NCI-H510A treated with DMSO at 0.1 percent for 48 hours (cell line): ENCODE data around the gene ALKBH8.
"Not testable (repeated sequence)": the region's sequence is repeated elsewhere in the genome, so short reads cannot be mapped to it uniquely, and the experiment has no call there.

Experiments used
- DNase-seq: peaks from one replicate; lab custom pipeline; 2025; lab: John Stamatoyannopoulos, UW

The ALKBH8 gene

DNA sequence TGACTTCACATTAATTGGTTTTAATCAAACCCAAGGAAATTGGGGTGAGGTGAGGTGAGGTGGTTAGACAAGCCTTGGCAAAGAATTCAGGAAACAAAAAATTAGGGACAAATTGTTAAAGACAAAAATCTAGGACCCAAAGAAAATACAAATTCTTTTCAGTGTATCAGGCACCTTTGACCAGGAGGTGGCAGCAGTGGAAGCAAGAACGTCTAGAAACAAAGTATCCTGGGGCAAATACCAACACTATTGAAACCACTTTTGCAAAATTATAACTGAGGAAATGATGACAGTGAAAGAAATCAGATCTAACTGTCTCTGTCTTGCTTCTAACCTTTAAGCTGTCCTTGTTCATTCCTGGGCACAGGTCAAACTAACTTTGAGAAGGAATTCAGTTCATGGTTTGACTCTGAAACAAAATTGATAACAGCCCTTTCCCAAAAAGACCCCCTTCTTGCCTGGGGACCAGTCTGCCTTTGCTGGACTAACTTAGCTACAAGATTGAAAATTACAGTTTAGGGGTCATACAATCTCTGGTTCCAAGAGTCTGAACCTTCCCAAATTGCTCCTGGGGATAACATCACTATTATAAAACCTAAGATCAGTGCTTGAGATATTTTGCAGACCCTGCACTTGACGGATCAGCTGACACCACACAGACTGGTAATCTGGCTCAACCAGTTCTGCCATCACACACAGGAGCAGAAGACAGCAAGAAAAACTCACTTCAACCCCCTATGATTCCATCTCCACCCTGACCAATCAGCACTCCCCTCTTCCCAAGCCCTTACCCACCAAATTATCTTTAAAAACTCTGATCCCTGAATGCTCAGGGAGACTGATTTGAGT lies 11.2 kb upstream of the ALKBH8 start:
- DNase-seq: peak; percentile 40

DNA sequence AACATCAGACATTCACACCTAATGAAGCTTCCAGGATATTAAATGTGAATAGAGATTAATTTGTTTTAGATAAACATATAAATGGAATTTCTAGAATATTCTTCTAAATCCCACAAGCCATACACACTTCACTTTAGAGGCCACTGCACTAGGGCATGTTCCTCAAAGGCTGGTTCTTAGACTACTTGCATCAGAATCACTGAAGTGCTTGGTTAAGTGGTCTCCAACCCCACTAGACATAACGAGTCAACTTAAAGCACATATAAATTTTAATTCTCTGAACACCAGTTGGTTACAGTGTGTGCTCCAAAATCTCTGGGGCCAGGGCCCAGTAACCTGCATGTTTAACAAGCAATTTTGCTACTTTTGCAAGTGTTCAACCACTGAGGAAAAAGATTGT lies 7.9 kb upstream of the ALKBH8 start:
- DNase-seq: no peak

DNA sequence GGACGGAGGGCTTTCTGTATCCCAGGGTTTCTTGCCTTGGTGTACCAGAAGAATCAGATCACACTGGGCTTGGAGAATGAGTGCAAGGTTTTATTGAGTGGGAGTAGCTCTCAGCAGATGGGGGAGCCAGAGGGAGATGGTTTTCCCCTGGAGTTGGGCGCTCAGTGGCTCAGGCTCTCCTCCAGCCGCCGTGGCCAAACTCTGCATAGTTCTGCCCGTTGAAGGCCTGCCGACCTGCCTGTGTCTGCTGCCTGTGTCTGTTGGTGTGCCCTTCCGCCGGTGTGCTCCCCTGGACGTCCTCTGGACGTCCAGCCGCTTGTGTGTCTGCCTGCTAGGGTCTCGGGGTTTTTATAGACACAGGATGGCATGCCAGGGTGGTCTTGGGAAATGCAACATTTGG lies 4.5 kb upstream of the ALKBH8 start:
- no peak for DNase-seq

DNA sequence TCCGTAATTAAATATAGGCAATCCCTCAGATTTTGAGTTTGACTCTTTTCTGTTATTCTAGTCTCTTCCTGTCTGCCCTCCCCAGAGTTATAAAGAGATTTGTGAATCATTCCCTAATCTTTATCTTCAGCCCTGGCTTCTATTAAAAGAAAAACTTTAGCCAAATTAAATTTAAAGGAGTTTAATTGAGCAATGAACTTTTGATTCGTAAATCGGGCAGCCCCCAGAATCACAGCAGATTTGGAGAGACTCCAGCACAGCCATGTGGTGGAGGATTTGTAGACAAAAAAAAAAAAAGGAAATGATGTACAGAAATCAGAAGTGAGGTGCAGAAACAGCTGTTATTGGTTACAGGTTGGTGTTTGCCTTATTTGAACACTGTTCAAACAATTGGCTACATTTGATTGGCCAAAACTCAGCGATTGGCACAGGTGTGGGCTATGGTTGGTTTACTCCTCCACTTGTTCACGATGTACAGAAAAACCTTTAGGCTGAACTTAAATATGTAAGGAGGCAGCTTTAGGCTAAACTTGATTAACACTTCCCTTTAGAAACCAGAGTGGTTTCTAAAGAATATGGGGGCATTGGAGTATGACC lies 2.3 kb upstream of the ALKBH8 start:
- no peak for DNase-seq

DNA sequence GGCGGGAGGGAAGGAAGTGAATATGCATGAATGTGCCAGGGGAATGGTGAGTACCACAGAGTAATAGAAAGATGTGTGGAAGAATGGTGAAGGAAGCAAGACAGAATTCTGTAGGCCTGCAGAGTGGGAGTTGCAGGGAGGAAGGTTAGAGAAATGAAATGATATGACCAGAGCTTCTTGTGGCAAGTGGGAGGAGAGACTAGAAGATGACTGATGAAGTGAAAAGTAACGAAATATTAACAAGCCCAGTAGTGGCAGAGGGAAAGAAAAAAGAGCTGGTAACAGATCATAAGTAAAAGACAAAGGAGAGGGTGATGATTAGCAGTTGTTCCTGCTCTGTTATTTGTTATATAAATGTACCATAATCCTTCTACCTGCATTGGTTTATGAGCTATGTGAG lies 1.0 kb upstream of the ALKBH8 start:
- no peak for DNase-seq

DNA sequence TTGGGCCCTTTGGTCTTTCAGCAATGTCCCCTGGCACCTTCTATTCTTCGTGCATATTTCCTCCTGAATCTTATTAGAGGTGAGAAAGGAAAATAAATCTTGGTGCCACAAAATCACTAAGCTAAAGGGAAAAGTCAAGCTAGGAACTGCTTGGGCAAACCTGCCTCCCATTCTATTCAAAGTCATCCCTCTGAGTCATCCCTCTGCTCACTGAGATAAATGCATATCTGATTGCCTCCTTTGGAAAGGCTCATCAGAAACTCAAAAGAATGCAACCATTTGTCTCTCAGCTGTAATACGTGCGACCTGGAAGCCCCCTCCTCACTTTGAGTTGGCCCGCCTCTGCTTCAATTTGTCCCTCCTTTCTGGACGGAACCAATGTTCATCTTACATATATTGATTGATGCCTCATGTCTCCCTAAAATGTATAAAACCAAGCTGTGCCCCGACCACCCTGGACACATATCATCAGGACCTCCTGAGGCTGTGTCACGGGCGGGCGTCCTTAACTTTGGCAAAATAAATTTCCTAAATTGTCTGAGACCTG lies 493 bp upstream of the ALKBH8 start:
- not testable (repeated sequence) for DNase-seq

DNA sequence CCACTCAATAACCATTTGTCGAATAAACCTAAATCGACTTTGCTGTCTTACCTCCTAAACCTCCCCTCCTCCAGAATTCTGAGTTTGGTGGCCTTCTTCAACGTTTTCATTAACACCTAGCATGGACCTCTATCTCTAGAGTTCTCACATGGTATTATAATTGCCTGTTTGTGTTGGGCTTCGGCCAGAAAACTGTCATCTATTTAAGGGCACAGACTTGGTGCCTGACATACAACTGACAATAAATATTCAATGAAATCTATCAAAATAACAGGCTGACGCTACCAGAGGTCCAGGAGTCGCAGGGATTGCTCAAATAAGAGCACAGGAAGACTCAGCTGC lies 687 bp downstream of the ALKBH8 start:
- no peak for DNase-seq

DNA sequence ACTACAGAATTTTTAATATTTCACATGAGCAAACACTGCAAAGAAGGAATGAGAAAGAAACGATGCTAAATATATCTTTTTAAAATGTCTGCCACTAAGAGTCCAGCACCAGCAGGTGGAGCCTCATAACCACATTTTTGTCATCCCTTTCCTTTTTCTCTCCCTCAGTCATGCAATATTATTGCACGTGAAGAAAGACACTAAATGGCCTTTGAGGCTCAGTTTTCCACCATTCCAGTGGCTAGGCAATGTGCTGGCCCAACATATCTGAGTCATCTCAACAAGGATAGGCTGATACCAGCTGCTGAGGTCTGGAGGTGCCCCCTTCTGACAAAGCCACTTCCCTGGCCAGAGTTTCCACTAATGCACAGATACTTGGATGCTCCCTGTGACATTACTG lies 1.8 kb downstream of the ALKBH8 start:
- DNase-seq: peak; percentile 58

DNA sequence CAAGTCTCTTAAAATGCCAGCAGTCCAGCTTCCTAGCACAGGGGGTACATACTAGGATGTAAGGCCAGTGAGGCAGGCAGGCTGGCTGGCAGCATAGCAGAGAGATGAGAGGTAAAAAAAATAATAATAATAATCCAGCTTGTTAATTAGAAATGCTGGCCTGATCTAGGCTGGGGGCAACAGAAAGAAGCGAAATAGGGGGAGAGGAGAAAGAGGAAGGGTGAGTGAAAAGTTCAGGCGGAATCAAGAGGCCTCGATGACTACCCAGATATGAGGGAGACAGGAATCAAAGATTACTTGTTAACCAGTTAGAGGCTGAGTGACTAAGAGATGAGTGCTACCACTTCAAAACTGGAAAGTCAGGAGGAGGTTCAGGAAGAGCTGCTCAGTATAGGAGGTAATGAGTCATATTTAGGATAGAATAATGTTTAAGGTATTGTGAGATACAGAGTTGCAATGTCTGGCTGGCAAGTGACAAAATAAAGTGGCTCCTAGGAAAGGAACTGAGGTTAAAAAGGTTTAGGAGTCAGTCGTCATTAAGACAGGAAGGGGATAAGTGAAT lies 2.8 kb downstream of the ALKBH8 start:
- no peak for DNase-seq

DNA sequence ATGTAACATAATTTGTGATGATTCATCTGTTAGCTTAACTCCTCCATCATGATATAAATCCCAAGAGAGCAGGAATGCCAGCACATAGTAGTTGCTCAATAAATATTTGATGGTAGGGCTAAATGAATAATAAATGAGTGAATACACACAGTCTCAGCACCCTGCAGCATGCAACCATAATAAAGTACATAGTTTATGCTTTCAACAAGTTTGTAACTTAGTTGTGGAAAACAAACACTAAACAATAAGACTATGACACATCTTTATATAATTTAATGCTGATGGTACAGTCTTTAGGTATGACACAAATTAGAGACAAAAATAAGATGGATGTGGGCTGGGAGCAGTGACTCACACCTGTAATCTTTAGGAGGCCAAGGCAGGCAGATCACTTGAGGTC lies 3.8 kb downstream of the ALKBH8 start:
- DNase-seq: no peak

DNA sequence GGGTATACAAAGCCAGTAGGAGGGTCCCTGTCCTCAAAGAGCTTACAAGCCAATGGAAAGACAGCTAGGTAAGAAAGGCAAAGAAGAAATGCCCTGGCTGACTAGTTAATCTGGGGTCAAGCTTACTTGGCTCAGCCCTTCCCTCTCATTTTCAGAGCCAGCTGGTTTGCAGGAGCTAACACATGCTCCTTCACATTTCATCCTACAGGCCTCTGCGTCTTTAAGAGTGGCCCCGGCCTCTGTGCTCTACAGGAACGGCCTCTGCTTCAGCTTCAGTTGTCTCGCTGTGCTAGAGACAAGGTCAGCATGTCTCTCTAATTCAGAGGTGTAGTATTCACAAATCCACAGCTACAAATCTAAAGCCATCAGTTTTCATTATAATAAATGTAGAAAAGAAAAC lies 15.2 kb downstream of the ALKBH8 start:
- DNase-seq: no peak

DNA sequence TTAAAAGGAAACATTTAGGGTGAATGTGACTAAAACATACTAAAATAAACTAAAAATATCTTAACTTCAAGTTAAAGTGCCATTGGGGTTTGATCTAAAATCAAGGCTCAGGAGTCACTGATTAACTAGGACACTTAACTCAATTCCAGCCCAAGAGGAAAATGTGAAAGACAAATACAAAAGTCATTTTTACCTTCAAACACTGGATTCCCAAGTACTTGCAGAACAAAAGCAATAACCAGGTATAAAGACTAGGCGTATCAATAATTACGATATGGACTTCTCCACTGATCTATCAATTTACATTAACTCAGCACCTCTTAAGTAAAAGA lies 15.6 kb downstream of the ALKBH8 start:
- DNase-seq: no peak

DNA sequence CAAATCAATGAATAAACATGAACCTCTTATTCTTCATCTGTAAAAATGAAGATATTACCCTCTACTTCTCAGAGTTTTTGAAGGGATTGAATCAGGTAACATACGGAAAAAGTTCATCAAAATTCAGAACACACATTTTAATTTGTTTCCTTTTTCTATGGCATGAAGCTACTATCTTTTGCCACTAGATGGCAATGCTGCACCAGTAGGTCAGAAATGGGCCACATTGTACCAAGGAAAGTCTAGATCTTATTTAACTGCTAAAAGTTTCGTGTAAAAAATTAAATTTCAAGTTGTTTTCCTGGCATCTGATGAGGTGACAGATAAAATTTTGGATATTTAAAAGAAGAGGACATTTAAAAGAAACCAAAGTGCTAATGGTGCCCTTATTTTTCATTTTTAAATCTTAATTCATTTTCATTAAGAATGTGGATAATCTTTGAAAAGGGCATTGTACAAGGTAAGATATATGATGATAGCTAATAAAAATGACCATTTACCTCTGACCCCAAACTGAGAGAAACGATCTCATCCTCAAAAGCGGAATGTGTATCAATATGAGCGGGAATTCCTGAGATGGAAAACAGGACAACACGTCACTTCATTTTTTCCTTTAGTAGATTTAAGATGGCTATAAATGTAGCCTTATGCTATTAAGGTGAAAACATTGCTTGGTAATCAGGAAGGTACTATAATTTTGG lies 16.1 kb downstream of the ALKBH8 start:
- peak; percentile 18 for DNase-seq

DNA sequence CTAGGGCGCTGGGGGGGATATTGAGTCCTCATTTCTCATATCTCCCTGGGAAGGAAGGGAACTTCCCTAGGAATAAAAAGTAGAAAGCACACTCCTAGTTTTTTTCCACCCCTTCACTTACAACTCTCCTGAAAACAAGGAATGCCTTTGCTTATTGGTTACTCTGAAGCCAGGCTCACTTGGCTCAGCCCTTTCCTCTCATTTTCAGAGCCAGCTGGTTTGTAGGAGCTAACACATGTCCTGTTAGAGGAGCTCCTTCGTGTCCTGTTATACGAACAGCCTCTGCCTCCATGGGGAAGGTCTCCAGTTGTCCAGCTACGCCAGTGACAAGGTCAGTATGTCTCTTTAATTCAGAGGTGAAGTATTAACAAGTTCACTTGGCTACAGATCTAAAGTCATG lies 17.6 kb downstream of the ALKBH8 start:
- DNase-seq: no peak

DNA sequence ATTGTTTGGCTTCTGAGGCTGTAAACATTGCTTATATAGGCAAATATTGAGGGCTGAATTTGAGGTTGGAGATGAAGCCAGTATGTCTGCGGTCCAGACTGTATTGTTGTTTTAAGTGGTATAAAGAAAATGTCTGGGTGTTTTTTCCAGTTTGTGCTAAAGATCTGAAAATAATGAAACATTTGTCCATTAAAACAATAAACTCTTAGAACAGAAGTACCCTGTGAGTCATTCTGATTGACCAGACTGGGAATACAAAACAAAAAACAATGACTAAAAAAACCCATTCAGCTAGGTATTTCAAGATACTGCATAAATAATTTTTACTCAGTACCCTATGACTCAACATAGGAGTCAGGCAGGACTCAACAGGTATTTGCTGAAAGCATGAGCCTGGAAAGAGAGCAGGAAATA lies 20.4 kb downstream of the ALKBH8 start:
- no peak for DNase-seq

DNA sequence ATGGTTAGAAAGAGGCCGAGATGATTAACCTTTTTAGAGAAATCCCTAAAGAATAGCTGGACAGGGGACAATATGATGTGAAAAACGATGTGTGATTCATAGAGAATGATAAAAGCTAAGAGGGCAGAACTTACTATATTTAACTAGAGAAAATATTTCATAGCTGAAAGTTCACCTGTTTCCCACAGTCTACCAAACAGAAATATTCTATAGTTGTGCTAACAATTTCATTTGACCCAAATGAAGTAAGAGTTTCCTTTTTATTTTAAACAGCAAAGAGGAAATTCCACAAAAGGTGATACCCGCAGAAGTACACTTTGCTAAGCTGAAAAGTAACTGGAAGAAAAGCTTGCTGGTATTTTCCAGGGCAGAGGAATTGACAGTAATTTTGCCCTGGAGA lies 26.7 kb downstream of the ALKBH8 start:
- no peak for DNase-seq

DNA sequence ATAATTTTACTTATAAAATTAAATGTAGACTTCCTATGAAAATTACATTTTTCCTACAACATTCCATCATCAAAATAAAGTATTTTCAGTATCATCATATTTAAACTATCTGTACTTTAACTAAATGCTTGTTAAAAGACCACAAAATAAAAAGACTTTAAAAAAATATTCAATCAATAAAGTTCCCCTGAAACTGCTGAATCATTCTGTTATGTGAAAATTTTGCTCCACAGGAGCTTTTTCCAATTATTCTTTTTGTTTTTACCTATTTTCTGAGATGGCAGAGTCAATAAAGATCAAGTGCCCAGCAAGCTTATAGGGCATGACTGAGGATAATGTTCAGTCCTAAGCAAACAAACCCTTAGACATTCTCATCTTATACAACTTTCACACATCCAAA lies 27.3 kb downstream of the ALKBH8 start:
- no peak for DNase-seq

DNA sequence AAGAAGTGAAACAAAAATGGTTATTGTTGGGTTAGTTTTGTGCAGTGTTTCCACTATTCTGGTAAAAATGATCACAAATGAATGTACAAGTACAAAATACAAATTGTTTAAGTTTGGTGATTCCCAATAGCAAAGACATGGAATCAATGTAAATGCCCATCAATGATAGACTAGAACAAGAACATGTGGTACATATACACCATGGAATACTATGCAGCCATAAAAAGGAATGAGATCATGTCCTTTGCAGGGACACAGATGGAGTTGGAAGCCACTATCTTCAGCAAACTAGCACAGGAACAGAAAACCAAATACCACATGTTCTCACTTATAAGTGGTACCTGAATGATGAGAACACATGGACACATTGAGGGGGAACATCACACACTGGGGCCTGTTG lies 28.4 kb downstream of the ALKBH8 start:
- DNase-seq: not testable (repeated sequence)

DNA sequence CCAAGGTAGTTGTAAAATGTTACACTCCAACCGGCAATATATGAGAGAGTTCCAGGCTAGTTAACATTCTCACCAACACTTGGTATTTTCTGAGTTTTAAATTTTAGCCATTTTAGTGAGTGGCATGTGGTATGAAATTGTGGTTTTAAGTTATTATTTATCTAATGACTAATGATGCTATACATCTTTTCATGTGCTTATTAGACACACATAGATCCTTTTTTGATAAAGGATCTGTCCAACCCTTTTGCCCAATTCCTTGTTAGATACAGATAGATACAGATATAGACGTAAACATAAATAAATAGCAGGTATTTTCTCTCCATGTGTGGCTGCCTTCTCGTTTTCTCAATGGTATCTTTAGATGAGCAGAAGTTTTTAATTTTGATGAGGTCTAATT lies 39.3 kb downstream of the ALKBH8 start:
- DNase-seq: no peak

DNA sequence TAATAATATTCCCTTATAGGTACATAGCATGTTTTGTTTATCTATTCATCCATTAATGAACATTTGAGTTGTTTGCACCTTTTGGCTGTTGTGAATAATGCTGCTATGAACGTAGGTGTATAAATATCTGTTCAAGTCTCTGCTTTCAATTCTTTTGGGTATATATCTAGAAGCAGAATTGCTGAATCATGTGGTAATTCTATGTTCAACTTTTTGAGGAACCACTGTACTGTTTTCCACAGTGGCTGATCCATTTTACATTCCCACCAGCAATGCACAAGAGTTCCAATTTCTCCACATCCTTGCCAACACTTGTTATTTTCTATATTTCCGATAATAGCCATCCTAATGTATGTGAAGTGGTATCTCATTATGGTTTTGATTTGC lies 56.7 kb downstream of the ALKBH8 start:
- DNase-seq: no peak

DNA sequence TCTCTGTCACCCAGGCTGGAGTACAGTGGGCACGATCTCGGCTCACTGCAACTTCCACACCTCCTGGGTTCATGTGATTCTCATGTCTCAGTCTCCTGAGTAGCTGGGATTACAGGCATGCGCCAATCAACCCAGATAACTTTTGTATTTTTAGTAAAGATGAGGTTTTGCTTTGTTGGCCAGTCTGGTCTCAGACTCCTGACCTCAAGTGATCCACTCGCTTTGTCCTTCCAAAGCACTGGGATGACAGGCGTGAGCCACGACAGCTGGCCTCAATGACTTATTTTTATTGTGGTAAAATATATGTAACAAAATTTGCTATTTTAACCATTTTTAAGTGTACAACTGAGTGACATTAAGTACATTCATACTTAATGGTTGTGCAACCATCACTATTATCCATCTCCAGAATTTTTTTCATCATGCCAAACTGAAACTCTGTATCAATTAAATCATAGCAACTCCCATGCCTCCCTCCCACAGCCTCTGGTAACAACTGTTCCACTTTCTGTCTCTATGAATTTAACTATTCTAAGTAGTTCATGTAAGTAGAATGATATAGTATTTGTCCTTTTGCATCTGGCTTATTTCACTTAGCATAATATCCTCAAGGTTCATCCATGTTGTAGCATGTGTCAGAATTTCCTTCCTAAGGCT lies 57.2 kb downstream of the ALKBH8 start:
- no peak for DNase-seq

DNA sequence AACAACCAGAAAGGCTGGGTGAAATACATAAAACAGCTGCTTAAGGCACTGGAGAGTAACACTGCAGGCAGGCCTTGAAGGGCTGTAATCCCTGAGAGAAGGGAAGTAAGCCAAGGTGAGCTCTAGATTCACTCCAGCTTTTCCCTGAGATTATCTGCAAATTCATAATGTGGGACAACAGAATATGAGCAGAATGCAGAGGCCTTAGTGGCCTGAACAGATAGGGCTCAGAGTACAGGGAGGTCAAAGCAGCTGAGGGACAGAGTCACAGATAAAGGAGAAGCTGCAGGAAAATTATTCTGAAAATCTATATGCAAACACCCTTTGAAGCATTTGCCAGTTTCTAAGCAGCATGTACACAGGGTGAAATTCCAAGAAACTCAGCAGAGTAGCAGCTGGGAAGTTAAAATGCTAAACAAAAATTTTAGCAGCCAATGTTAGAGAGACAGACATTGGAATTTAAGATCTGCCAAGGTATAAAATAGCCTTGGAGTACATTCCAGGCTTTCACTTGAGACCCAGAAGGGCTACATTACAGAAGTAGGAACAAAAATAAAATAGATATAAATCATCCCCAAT lies 59.8 kb downstream of the ALKBH8 start:
- no peak for DNase-seq
